GM12874 (cell line): ENCODE data around the gene SEPTIN12.

Experiments used
- CTCF ChIP-seq: IDR thresholded peaks from 2 replicates; pipeline ENCODE4 v1.5.1; 2011; ENCODE audit warnings: low read depth, mild to moderate bottlenecking, control low read depth, low read length, moderate library complexity; ENCODE audit not compliant: insufficient read depth

Gene SEPTIN12

GRCh38 chr16:4801962-4802658, 14.0 kb upstream of the SEPTIN12 start, which contains the start of gene ROGDI:
Gene ROGDI (minus strand): TSS chr16:4802633. CDS start chr16:4802571, 62 bp downstream.
- no peak for TF ChIP-seq CTCF

DNA sequence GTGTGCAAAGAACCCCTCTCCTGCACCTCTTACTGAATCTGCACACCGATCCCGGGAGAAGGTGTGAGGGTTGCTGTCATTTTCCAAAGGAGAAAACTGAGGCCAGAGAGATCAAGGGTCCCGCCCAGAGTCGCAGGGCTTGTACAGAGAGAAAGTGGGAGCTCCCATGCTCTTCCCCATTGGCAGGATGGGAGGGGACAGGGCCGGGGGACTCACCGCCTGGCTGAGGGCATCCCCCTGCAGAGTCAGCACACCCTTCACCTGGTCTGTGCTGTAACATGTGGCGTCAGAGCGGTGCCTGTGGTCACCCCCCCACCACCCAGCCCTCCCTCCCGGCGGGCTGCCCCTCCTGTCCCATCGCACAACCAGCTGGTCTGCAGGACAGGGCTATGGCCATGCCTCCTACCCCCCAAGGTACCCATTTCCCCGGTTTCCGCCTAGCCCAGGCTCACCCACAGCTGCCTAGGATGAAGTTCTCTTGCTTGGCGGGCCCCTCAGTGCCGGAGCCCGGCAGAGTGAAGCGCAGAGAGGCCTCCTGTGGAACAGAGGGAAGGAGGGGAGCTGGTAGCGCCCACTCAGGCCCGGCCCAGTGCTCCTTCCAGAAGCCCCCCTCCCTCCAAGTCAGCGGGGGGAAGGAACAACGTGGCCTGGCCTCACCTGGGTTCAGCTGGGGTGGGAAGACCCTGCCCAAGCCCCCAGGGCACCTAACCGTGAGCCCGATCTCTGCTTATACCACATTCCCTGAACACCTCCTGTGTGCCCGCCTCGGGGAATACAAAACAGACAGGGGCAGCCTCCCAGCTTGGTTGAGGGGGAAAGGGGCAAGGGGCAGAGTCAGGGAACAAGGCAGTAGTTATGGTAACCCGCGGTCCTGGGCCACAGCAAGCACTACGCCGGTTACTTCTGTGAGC, 13.2 kb upstream of the SEPTIN12 start:
- TF ChIP-seq CTCF: no peak

- TF ChIP-seq CTCF: no peak
Observed at GRCh38 chr16:4800290-4801041, 12.3 kb upstream of the SEPTIN12 start.

DNA sequence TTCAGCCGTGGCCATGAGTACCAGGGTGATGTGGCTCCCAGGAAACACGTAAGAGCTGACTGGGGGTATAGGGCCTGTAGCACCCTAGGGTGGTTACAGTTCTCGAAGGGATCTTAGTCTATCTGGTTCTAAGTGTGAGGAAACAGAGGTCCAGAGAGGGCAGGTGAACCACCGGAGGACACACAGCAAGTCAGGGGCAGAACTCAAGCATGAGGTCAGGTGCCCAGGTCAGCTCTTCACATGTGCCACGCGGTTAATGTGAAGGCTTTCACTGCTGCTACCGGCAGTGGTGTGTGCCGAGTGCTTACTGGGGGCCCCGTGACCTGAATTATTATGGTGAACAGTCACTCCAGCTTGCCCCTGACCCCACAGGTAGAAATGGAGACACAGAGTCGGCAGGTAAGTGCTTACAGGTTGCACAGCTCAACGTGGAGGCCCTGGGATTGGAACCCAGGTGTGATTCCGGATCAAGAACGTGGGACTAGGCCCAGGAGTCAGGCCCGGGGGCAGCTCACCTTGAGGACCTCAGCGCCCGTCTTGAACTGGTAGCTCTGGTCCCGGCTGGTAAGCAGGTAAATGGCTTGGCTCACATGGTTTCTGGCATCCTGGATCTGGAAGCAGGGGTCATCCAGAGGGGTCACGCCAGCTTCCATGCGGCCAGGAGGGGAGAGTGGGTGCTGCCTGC, 11.2 kb upstream of the SEPTIN12 start:
- no peak for TF ChIP-seq CTCF

GRCh38 chr16:4798456-4798855, 10.3 kb upstream of the SEPTIN12 start:
- no peak for TF ChIP-seq CTCF

DNA sequence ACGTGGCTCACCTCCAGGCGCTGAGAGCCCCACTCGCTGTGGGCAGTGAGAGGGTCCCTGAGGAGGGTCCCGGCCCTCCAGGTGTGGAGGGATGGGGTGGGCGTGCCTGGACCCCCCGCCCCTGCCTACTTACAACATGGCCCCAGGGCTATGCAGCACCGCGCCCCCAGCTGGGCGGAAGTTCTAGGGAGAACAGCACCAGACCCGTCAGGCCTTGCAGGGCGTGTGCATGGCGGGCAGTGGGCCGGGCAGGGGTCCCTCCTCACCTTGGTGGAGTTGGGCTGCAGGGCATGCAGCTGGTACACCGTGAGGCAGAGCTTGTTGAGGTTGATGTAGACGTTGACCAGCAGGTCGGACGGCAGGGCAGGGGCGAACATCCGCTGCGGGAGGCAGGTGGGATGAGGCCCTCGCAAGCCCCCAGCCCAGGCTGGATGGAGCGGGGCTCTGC, 9.7 kb upstream of the SEPTIN12 start:
- no peak for TF ChIP-seq CTCF
